HUES6 (cell line): ENCODE results near the gene RNH1.

Experiments used
- H3K27ac ChIP-seq: 2 replicates; pipeline ENCODE4 v1.7.0; 2013; ENCODE audit warnings: low read depth, mild to moderate bottlenecking, low read length, inconsistent platforms
- H3K27me3 ChIP-seq: 2 replicates; pipeline ENCODE4 v1.6.1; 2013; ENCODE audit warnings: low read length; ENCODE audit not compliant: control insufficient read depth, insufficient read depth
- H3K36me3 ChIP-seq: 2 replicates; pipeline ENCODE4 v1.6.1; 2013; ENCODE audit warnings: low read length; ENCODE audit not compliant: control insufficient read depth, insufficient read depth
- H3K4me1 ChIP-seq: 2 replicates; pipeline ENCODE4 v1.6.1; 2013; ENCODE audit warnings: low read length; ENCODE audit not compliant: control insufficient read depth, insufficient read depth
- H3K4me3 ChIP-seq: 2 replicates; pipeline ENCODE4 v1.5.1; 2013; ENCODE audit warnings: low read depth, low read length
- H3K9ac ChIP-seq: one replicate; pipeline ENCODE4 v1.6.1; 2013; ENCODE audit warnings: mild to moderate bottlenecking, low read length
- H3K9me3 ChIP-seq: 2 replicates; pipeline ENCODE4 v1.6.1; 2013; ENCODE audit warnings: low read depth, low read length; ENCODE audit not compliant: control insufficient read depth, insufficient read depth

Gene RNH1

DNA sequence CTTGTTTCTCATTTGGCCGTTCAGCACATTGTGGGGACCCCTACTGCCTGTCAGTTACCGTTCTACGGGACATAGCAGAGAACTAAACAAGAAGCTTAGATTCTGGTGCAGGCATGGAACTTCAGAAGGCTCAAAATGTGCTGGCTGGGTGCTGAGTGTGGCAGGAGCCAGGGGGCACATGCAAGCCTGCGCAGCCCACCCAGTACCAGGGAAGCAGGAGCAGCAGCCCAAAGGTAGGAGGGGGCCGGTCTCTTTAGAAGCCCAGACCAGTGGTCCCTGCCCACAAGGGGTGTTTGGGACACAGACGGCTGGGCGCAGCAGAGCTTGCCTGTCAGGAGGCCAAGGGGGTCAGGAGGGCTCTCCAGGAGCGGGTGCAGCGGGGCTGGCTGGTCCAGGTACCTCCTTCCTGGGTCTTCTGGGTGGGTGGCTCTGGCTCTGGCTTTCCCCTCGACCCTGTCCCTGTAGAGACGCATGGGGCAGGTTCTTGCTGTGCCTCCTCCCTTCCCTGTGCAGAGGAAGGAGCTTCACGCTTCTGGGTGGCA, 54.8 kb downstream of the RNH1 start:
- Histone ChIP-seq H3K4me1 (peaks cover 29% of the 10 kb centered on the region), H3K27me3 (no peaks in the 10 kb centered on the region), H3K27ac (no peak overlapping the region), H3K36me3 (peaks cover 23% of the 10 kb centered on the region), H3K9me3 (no peaks in the 10 kb centered on the region), H3K4me3 (no peak overlapping the region), H3K9ac (no peak overlapping the region)

GRCh38 chr11:451738-452137, 55.3 kb downstream of the RNH1 start:
- H3K9ac ChIP-seq = no peak overlapping the region
- peak overlapping the region; percentile 77 for H3K4me3 ChIP-seq
- H3K36me3 ChIP-seq = peaks cover 23% of the 10 kb centered on the region
- no peaks in the 10 kb centered on the region for H3K27me3 ChIP-seq
- H3K27ac ChIP-seq = no peak overlapping the region
- H3K4me1 ChIP-seq = peaks cover 26% of the 10 kb centered on the region
- H3K9me3 ChIP-seq = no peaks in the 10 kb centered on the region

GRCh38 chr11:450809-451451, 56.1 kb downstream of the RNH1 start:
- Histone ChIP-seq H3K9me3 (no peaks in the 10 kb centered on the region), H3K36me3 (peaks cover 23% of the 10 kb centered on the region), H3K27ac (no peak overlapping the region; the same call in 1 of the 2 replicates), H3K9ac (peak overlapping the region; percentile 84), H3K27me3 (no peaks in the 10 kb centered on the region), H3K4me3 (peak overlapping the region; percentile 77), H3K4me1 (peaks cover 25% of the 10 kb centered on the region)

DNA sequence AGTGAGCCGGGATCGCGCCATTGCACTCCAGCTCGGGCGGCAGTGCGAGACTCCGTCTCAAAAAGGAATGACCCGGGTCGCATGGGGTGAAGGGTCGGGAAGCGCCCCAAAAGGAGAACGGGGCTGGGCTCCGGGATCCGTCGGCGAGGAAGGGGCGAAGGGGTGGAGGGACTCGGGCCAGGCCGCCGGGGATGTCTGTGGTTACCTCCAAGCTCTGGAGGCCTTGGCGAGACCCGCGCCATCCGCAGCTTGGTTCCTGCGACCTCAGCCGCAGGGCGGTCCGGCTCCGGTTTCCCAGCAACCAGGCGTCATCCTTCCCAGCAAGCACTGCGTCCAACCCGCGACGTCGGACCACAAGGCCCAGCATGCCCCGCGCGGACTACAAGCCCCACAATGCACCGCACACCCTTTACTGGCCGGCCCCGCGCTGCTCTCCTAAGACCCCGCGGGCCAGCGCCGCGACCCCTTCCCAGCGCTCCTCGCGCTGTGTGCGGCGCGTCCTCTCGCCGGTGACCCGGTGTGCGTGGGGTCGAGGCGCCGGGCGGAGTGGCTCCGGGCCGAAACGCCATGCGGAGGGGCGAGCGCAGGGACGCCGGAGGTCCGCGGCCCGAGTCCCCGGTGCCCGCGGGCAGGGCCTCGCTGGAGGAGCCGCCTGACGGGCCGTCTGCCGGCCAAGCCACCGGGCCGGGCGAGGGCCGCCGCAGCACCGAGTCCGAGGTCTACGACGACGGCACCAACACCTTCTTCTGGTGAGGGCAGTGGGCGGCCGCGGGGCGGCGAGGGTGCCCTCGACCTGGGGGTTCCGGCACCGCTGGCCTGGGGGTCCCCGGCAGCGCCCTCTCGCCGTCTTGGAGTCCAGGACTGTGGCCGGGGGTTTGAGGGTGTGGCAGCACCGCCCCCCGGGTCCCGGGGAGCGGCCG, 56.9 kb downstream of the RNH1 start, which contains the start of gene PTDSS2:
Gene PTDSS2 (plus strand): TSS at position 391 of the 920 bp plus-strand sequence. CDS start 177 bp downstream, at position 568.
- H3K36me3 ChIP-seq = peaks cover 23% of the 10 kb centered on the region
- H3K27me3 ChIP-seq = no peaks in the 10 kb centered on the region
- H3K9me3 ChIP-seq = no peaks in the 10 kb centered on the region
- peak within 1 kb of the TSS; percentile 77 for H3K4me3 ChIP-seq
- H3K27ac ChIP-seq = peak within 1 kb of the TSS; percentile 71
- H3K4me1 ChIP-seq = peaks cover 17% of the 10 kb centered on the region
- H3K9ac ChIP-seq = peak within 1 kb of the TSS; percentile 84

DNA sequence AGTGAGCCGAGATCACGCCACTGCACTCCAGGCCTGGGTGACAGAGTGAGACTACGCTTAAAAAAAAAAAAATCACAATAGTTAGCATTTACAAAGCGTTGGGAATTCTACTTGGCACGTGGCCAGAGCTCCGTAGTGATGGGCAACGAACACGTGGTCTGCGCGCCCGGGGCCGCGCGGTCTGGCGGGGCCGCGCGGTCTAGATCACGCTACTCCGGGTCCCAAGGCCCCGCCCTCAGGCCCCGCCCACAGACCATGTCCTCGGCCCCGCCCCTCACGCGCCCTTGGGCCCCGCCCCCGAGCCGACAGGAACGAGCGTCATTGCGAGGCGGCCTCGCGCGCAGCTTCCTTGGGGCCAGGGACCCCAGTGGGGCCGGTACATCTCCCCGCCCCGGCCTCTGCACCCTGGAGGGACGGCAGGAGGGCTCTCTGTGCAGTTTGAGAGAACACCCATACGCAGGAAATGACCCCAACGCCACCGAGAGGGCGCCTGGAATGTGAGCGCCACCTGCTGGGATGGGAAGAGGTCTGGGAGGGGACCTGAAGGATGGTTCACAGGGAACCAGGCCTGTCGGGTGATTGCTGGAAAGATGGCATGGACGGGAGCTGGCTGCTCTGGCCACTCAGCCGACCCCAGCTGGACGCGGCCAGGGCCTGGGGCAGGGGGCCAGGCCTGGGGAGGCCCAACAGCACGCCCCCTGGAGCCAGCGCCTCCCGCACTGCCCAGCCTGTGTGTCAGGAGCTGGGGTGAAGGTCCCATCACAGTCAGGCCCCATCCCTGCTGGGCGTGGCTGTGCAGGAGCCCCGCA, 58.9 kb downstream of the RNH1 start:
- Histone ChIP-seq H3K4me3 (peak overlapping the region; percentile 86), H3K9ac (peak overlapping the region; percentile 71), H3K27me3 (no peaks in the 10 kb centered on the region), H3K4me1 (peaks cover 12% of the 10 kb centered on the region), H3K36me3 (peaks cover 10% of the 10 kb centered on the region), H3K9me3 (no peaks in the 10 kb centered on the region), H3K27ac (peak overlapping the region; percentile 69; the same call in 1 of the 2 replicates)

DNA sequence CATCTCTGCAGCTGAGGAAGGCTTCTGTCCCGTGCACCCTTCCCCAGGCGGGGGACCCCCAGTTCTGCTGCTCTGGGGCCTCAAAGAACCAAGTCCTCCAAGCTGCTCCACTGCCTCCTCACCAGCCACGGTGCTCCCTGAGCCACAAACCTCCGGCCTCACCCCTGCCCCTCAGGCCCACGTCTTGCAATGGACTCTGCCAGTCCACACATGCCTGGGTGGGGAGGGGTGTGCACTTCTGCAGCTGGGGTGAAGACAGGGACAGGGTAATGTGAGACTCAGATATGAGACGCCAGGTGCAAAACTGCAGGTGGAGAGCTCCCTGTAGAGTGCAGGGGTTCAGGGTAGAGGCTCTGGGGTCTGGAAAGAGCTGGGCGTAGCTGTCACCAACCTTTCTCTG, 60.2 kb downstream of the RNH1 start:
- Histone ChIP-seq H3K27ac (no peak overlapping the region), H3K9me3 (no peaks in the 10 kb centered on the region), H3K4me3 (no peak overlapping the region), H3K9ac (no peak overlapping the region), H3K27me3 (no peaks in the 10 kb centered on the region), H3K4me1 (peaks cover 18% of the 10 kb centered on the region), H3K36me3 (no peaks in the 10 kb centered on the region)

- Histone ChIP-seq H3K4me1 (peaks cover 10% of the 10 kb centered on the region; the same call in 1 of the 2 replicates), H3K27me3 (no peaks in the 10 kb centered on the region), H3K9me3 (no peaks in the 10 kb centered on the region), H3K4me3 (no peak overlapping the region), H3K36me3 (no peaks in the 10 kb centered on the region), H3K9ac (no peak overlapping the region), H3K27ac (no peak overlapping the region)
These were observed 61.1 kb downstream of the RNH1 start for GRCh38 chr11:445765-446588.
